Natural killer cell (primary cell): Measurements from ENCODE around the gene ATP1B3. TPM values are rescaled to one million over a fixed set of nuclear protein-coding genes. Genes with fewer than 3 reads are reported as not detected.

ENCODE experiments used
- ATAC-seq, 3 donors: fragments of 150-1000 bp in 2 of 3; fragments of 200-7000 bp in 1 of 3; cut with Tn5 transposase; 1 replicate in 1 of 3; 2 replicates in 2 of 3; pipeline ENCODE4 v1.10.0; 2021; ENCODE audit warnings: mild to moderate bottlenecking in 2 of 3, moderate library complexity in 2 of 3
- DNase-seq, 2 donors: peaks; one replicate each; pipeline versions ENCODE4 v3.0.0 to v3.0.0-alpha.2; 2013 to 2021; ENCODE audit warnings: mixed read lengths in 1 of 2
- H3K27ac ChIP-seq: one replicate; pipeline ENCODE4 v1.5.1; 2013; ENCODE audit warnings: mild to moderate bottlenecking, low read length
- H3K27me3 ChIP-seq: one replicate; pipeline ENCODE4 v1.6.1; 2013; ENCODE audit warnings: low read length; ENCODE audit not compliant: control insufficient read depth, insufficient read depth
- H3K36me3 ChIP-seq: one replicate; pipeline ENCODE4 v1.6.1; 2013; ENCODE audit warnings: low read length; ENCODE audit not compliant: control insufficient read depth, insufficient read depth
- H3K4me1 ChIP-seq: one replicate; pipeline ENCODE4 v1.6.1; 2013; ENCODE audit warnings: low read length; ENCODE audit not compliant: control insufficient read depth, insufficient read depth
- H3K4me3 ChIP-seq: one replicate; pipeline ENCODE4 v1.5.1; 2013; ENCODE audit warnings: low read length
- H3K9me3 ChIP-seq: one replicate; pipeline ENCODE4 v1.6.1; 2013; ENCODE audit warnings: low read length; ENCODE audit not compliant: control insufficient read depth, insufficient read depth
- H3K27ac Mint-ChIP-seq, 2 donors: one replicate each; pipeline ENCODE4 v1.8.0; 2022; ENCODE audit warnings: mild to moderate bottlenecking in 2 of 2, mixed read lengths in 2 of 2, moderate library complexity in 1 of 2
- H3K27me3 Mint-ChIP-seq, 2 donors: one replicate each; pipeline ENCODE4 v1.8.0; 2022; ENCODE audit warnings: low read depth in 2 of 2, mixed read lengths in 2 of 2
- H3K36me3 Mint-ChIP-seq: one replicate; pipeline ENCODE4 v1.8.0; 2022; ENCODE audit warnings: mixed read lengths
- H3K4me1 Mint-ChIP-seq, 2 donors: one replicate each; pipeline ENCODE4 v1.8.0; 2022; ENCODE audit warnings: mixed read lengths in 2 of 2
- H3K4me3 Mint-ChIP-seq: one replicate; pipeline ENCODE4 v1.8.0; 2022; ENCODE audit warnings: mild to moderate bottlenecking, moderate library complexity, mixed read lengths
- H3K9me3 Mint-ChIP-seq, 2 donors: one replicate each; pipeline ENCODE4 v1.8.0; 2022; ENCODE audit warnings: mixed read lengths in 2 of 2
- WGBS: methylation state at CpG from one replicate; pipeline ENCODE4 v1.1.7; 2013; ENCODE audit warnings: missing lambda C conversion rate; ENCODE audit not compliant: insufficient coverage; 5-methylcytosine and 5-hydroxymethylcytosine counted together
- intact Hi-C: fragments of 100-400 bp; cut with micrococcal nuclease; formaldehyde crosslinking; loops from one replicate; pipeline ENCODE4 v1.14.2; 2022
- total RNA-seq, 4 donors: library from RNA; stranded (reverse); fragments of 120-200 nt in 1 of 4; gene quantifications; one replicate each; pipeline versions ENCODE4 v1.2.3 to v1.2.4, GENCODE V29; 2013 to 2022
- TF ChIP-seq, protein P1 (sequence below): fragments of 200-600 bp; IDR thresholded peaks from one replicate; pipeline ENCODE4 v1.8.0; 2022; ENCODE audit warnings: antibody characterized with exemption

The ATP1B3 gene
- total RNA-seq, 3 donors from 2014 or later (not counting 1 experiment from before 2014, with no cell fraction given): 46.7 to 81.1 (median 78.2) TPM

DNA sequence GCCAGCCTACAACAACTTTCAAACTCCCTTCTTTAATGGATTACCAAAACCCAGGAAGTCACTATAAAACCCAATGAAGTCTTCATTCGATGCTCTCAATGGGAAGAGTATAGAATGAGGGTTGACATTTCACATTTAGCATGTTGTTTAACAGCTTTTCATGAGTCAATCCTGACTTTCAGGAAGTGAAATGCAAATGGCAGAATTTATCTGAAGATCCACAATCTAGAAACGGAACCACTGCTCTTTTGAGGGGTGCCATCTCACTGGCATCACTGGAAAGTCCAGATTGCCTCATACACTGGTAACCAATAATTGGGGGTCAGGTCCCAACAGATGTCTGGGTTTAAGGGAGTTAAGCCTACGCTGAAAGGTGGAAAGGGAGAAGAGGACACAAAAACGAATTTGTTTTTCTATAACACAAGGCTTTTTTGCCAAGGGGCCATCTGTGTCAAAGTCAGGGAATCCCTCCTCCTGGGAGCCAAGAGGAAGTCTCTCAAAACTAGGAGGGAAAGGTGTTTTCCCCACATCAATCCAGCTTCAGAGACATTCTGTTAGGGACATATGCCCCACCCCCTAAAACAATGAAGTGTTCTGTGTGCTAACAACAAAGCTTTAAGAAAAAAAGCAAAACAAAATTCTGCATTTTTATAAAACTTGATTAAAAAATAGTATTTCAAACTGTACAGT, 12.0 kb upstream of the ATP1B3 start:
- 86% methylated on average over 4 of the region's 4 CpGs for WGBS
- Histone ChIP-seq H3K9me3 (no peaks in the 10 kb centered on the region), H3K27me3 (no peaks in the 10 kb centered on the region), H3K4me1 (no peaks in the 10 kb centered on the region), H3K27ac (no peak overlapping the region), H3K36me3 (no peaks in the 10 kb centered on the region), H3K4me3 (no peak overlapping the region)
- Mint-ChIP-seq H3K9me3 (no peaks in the 10 kb centered on the region), H3K4me3 (no peak overlapping the region), H3K36me3 (no peaks in the 10 kb centered on the region), H3K4me1 (no peaks in the 10 kb centered on the region), H3K27me3 (peaks cover 7 to 11% of the 10 kb centered on the region in 2 donors), H3K27ac (no peak overlapping the region)
- TF ChIP-seq, protein P1, sequence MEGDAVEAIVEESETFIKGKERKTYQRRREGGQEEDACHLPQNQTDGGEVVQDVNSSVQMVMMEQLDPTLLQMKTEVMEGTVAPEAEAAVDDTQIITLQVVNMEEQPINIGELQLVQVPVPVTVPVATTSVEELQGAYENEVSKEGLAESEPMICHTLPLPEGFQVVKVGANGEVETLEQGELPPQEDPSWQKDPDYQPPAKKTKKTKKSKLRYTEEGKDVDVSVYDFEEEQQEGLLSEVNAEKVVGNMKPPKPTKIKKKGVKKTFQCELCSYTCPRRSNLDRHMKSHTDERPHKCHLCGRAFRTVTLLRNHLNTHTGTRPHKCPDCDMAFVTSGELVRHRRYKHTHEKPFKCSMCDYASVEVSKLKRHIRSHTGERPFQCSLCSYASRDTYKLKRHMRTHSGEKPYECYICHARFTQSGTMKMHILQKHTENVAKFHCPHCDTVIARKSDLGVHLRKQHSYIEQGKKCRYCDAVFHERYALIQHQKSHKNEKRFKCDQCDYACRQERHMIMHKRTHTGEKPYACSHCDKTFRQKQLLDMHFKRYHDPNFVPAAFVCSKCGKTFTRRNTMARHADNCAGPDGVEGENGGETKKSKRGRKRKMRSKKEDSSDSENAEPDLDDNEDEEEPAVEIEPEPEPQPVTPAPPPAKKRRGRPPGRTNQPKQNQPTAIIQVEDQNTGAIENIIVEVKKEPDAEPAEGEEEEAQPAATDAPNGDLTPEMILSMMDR: no peak
- intact Hi-C loops: no loop called here
- DNase-seq: no peak
- ATAC-seq: no peak

DNA sequence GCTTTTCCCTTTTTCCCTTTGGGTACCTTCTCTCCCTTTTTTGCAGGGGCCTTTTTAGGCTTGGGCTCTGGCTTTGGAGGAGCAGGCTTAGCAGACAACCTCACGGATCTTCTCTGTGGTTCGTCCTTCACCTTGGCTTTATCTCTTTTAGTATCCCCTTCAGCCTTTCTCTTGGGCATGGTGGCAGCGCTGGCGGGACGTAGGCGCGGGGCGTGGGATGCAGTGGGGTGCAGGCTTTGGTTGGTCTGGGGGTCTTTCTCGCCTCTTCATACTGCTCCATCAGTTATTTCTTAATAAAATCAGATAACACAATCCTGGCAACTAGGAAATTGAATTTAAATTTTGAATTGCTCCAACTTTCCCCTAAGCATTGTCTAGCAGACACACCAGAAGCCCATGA, 11.3 kb upstream of the ATP1B3 start:
- H3K4me1 Mint-ChIP-seq: no peaks in the 10 kb centered on the region
- Histone ChIP-seq H3K9me3 (no peaks in the 10 kb centered on the region), H3K4me1 (no peaks in the 10 kb centered on the region), H3K27me3 (no peaks in the 10 kb centered on the region), H3K27ac (no peak overlapping the region), H3K4me3 (no peak overlapping the region), H3K36me3 (no peaks in the 10 kb centered on the region)
- intact Hi-C loops: no loop called here
- H3K27me3 Mint-ChIP-seq: peaks cover 7 to 11% of the 10 kb centered on the region in 2 donors
- H3K9me3 Mint-ChIP-seq: no peaks in the 10 kb centered on the region
- H3K36me3 Mint-ChIP-seq: no peaks in the 10 kb centered on the region
- H3K27ac Mint-ChIP-seq: no peak overlapping the region
- TF ChIP-seq, protein P1: no peak
- no peak overlapping the region for H3K4me3 Mint-ChIP-seq
- 87% methylated on average over 2 of the region's 9 CpGs for WGBS
- ATAC-seq (no peak), DNase-seq (no peak)

GRCh38 chr3:141870091-141870687, 6.3 kb upstream of the ATP1B3 start:
- WGBS: 90% methylated on average over 6 of the region's 6 CpGs
- H3K9me3 ChIP-seq: no peaks in the 10 kb centered on the region

More at GRCh38 chr3:141870091-141870687, 6.3 kb upstream of the ATP1B3 start:
- TF ChIP-seq, protein P1: no peak
- no peak for DNase-seq
- no peak overlapping the region for H3K4me3 Mint-ChIP-seq
- no peaks in the 10 kb centered on the region for H3K36me3 ChIP-seq
- no peak overlapping the region for H3K27ac ChIP-seq
- intact Hi-C loops: no loop called here
- no peaks in the 10 kb centered on the region for H3K36me3 Mint-ChIP-seq
- H3K4me1 Mint-ChIP-seq: peaks cover under 1 to 3% of the 10 kb centered on the region in 2 donors
- no peak for ATAC-seq
- H3K27me3 ChIP-seq: no peaks in the 10 kb centered on the region
- peaks cover 2 to 4% of the 10 kb centered on the region in 2 donors for H3K27me3 Mint-ChIP-seq
- peaks cover 3% of the 10 kb centered on the region for H3K4me1 ChIP-seq
- H3K27ac Mint-ChIP-seq: no peak overlapping the region
- H3K9me3 Mint-ChIP-seq: no peaks in the 10 kb centered on the region
- no peak overlapping the region for H3K4me3 ChIP-seq
